MM.1S (cell line): ENCODE results near the gene TEKTIP1.

Experiments used
- DNase-seq: peaks from one replicate; pipeline ENCODE4 v3.0.0-alpha.2; 2015
- H2AFZ ChIP-seq: fragments of 300-600 bp; sonication (generic); 2 replicates; pipeline ENCODE4 v1.6.0; 2016; ENCODE audit warnings: antibody characterized with exemption, low read length
- H3F3A ChIP-seq: fragments of 300-600 bp; sonication (generic); 2 replicates; pipeline ENCODE4 v1.6.1; 2016; ENCODE audit warnings: mild to moderate bottlenecking, antibody characterized with exemption, low read length, moderate library complexity, mixed read lengths; ENCODE audit not compliant: insufficient read depth
- H3K27ac ChIP-seq: fragments of 300-600 bp; sonication (generic); 2 replicates; pipeline ENCODE4 v1.5.1; 2016; ENCODE audit warnings: mild to moderate bottlenecking, low read length
- H3K27me3 ChIP-seq: fragments of 300-600 bp; sonication (generic); replicated peaks from 2 replicates; pipeline ENCODE4 v1.6.0; 2016; ENCODE audit warnings: low read length; ENCODE audit not compliant: insufficient read depth
- H3K36me3 ChIP-seq: fragments of 300-600 bp; sonication (generic); replicated peaks from 2 replicates; pipeline ENCODE4 v1.6.1; 2016; ENCODE audit warnings: mild to moderate bottlenecking, low read length, mixed read lengths; ENCODE audit not compliant: insufficient read depth
- H3K4me1 ChIP-seq: fragments of 300-600 bp; sonication (generic); 2 replicates; pipeline ENCODE4 v1.6.1; 2016; ENCODE audit warnings: low read length, mixed read lengths
- H3K4me2 ChIP-seq: fragments of 300-600 bp; sonication (generic); 2 replicates; pipeline ENCODE4 v1.6.0; 2016; ENCODE audit warnings: low read depth, low read length
- H3K4me3 ChIP-seq: fragments of 300-600 bp; sonication (generic); 2 replicates; pipeline ENCODE4 v1.5.1; 2016; ENCODE audit warnings: low read length, mixed read lengths
- H3K79me2 ChIP-seq: fragments of 300-600 bp; sonication (generic); 2 replicates; pipeline ENCODE4 v1.6.1; 2016; ENCODE audit warnings: mixed run types, low read length, mixed read lengths
- H3K9ac ChIP-seq: fragments of 300-600 bp; sonication (generic); 2 replicates; pipeline ENCODE4 v1.6.1; 2016; ENCODE audit warnings: low read length, mixed read lengths
- H3K9me2 ChIP-seq: fragments of 300-600 bp; sonication (generic); replicated peaks from 2 replicates; pipeline ENCODE4 v1.6.1; 2016; ENCODE audit warnings: mild to moderate bottlenecking, low read length, mixed read lengths; ENCODE audit not compliant: insufficient read depth
- H3K9me3 ChIP-seq: fragments of 300-600 bp; sonication (generic); replicated peaks from 2 replicates; pipeline ENCODE4 v1.6.1; 2016; ENCODE audit warnings: mild to moderate bottlenecking, low read length, mixed read lengths; ENCODE audit not compliant: insufficient read depth
- H4K20me1 ChIP-seq: fragments of 300-600 bp; sonication (generic); 2 replicates; pipeline ENCODE4 v1.6.1; 2016; ENCODE audit warnings: mild to moderate bottlenecking, low read length, moderate library complexity, mixed read lengths; ENCODE audit not compliant: insufficient read depth
- EZH2 ChIP-seq: fragments of 300-600 bp; sonication (generic); optimal IDR thresholded peaks from 2 replicates; pipeline ENCODE3; 2017; ENCODE audit warnings: low read depth, mild to moderate bottlenecking, antibody characterized with exemption, low read length, mixed read lengths
- EZH2phosphoT487 ChIP-seq: fragments of 300-600 bp; sonication (generic); IDR thresholded peaks from 2 replicates; pipeline ENCODE4 v1.6.1; 2018; ENCODE audit warnings: antibody characterized with exemption, low read length
- TF ChIP-seq, protein P1 (sequence below): fragments of 300-600 bp; sonication (generic); IDR thresholded peaks from 2 replicates; pipeline ENCODE4 v1.5.1; 2016; ENCODE audit warnings: antibody characterized with exemption, low read length, mixed read lengths

Gene TEKTIP1

DNA sequence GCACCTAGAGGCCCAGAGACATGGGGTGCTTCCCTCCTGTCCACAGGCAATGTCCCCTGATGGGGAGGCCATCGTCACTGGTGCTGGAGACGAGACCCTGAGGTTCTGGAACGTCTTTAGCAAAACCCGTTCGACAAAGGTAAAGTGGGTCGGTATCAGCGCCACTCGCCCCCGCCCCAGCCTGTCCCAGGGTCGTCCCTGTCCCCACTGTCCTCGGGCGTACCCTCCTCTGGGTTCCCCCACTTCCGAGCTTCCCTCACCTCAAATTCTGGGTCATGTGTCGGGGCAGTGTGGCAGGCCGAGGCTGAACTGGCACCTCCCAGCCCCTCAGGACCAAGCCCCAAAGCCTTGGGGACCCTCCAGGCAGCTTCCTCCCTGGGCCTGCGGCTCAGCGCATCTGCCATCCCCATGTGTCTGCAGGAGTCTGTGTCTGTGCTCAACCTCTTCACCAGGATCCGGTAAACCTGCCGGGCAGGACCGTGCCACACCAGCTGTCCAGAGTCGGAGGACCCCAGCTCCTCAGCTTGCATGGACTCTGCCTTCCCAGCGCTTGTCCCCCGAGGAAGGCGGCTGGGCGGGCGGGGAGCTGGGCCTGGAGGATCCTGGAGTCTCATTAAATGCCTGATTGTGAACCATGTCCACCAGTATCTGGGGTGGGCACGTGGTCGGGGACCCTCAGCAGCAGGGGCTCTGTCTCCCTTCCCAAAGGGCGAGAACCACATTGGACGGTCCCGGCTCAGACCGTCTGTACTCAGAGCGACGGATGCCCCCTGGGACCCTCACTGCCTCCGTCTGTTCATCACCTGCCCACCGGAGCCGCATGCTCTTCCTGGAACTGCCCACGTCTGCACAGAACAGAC is 4.4 kb upstream of the TEKTIP1 start:
- Histone ChIP-seq H3K4me1 (no peaks in the 10 kb centered on the region), H3F3A (no peaks in the 10 kb centered on the region), H4K20me1 (no peaks in the 10 kb centered on the region), H3K79me2 (no peaks in the 10 kb centered on the region), H3K9ac (no peak overlapping the region), H2AFZ (no peak overlapping the region), H3K4me3 (no peak overlapping the region), H3K9me3 (no peaks in the 10 kb centered on the region), H3K36me3 (no peaks in the 10 kb centered on the region), H3K9me2 (no peaks in the 10 kb centered on the region), H3K27me3 (no peaks in the 10 kb centered on the region), H3K27ac (no peak overlapping the region), H3K4me2 (no peak overlapping the region)
- no peak for DNase-seq
- TF ChIP-seq, protein P1, sequence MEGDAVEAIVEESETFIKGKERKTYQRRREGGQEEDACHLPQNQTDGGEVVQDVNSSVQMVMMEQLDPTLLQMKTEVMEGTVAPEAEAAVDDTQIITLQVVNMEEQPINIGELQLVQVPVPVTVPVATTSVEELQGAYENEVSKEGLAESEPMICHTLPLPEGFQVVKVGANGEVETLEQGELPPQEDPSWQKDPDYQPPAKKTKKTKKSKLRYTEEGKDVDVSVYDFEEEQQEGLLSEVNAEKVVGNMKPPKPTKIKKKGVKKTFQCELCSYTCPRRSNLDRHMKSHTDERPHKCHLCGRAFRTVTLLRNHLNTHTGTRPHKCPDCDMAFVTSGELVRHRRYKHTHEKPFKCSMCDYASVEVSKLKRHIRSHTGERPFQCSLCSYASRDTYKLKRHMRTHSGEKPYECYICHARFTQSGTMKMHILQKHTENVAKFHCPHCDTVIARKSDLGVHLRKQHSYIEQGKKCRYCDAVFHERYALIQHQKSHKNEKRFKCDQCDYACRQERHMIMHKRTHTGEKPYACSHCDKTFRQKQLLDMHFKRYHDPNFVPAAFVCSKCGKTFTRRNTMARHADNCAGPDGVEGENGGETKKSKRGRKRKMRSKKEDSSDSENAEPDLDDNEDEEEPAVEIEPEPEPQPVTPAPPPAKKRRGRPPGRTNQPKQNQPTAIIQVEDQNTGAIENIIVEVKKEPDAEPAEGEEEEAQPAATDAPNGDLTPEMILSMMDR: no peak
- TF ChIP-seq EZH2phosphoT487: no peak

DNA sequence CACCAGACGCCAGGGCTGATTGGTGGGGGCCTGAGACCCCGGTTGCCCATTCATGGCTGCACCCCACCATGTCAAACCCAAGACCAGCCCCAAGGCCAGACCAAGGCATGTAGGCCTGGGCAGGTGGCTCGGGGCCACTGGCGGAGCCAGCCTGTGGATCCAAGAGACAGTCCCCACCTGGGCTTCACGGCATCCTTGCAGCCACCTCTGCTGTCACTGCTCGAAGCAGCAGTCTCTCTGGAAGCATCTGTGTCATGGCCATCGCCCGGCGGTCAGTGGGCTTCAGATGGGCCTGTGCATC is 3.8 kb upstream of the TEKTIP1 start:
- TF ChIP-seq EZH2phosphoT487 (no peak), EZH2 (no peak)
- TF ChIP-seq, protein P1: no peak

DNA sequence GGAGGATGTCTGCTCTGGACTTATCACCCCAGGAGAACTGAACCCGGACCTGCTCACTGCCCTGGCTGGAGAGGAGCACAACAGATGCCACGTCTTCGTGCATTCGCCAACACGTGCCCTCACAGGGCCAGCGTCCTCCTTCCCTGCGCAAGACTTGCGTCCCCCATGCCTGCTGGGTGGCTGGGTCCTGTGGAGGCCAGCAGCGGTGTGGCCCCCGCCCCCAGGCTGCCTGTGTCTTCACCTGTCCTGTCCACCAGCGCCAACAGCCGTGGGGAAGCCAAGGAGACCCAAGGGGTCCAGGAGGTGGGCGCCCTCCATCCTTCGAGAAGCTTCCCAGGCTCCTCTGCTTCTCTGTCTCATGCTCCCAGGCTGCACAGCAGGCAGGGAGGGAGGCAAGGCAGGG is 3.4 kb upstream of the TEKTIP1 start:
- H3K4me2 ChIP-seq: no peak overlapping the region
- H3K4me1 ChIP-seq: no peaks in the 10 kb centered on the region
- no peak overlapping the region for H3K27ac ChIP-seq
- H3K9me2 ChIP-seq: no peaks in the 10 kb centered on the region
- no peaks in the 10 kb centered on the region for H3K79me2 ChIP-seq
- no peak for DNase-seq
- no peak overlapping the region for H3K9ac ChIP-seq
- H3K4me3 ChIP-seq: no peak overlapping the region
- TF ChIP-seq, protein P1: no peak
- TF ChIP-seq EZH2phosphoT487: no peak
- TF ChIP-seq EZH2: no peak
- H3K27me3 ChIP-seq: no peaks in the 10 kb centered on the region
- H2AFZ ChIP-seq: no peak overlapping the region
- no peaks in the 10 kb centered on the region for H3F3A ChIP-seq
- H3K9me3 ChIP-seq: no peaks in the 10 kb centered on the region
- no peaks in the 10 kb centered on the region for H3K36me3 ChIP-seq
- no peaks in the 10 kb centered on the region for H4K20me1 ChIP-seq

More for the DNA sequence above, 3.8 kb upstream of the TEKTIP1 start:
- H3K27me3 ChIP-seq: no peaks in the 10 kb centered on the region
- H3K36me3 ChIP-seq: no peaks in the 10 kb centered on the region
- H3K79me2 ChIP-seq: no peaks in the 10 kb centered on the region
- no peaks in the 10 kb centered on the region for H3F3A ChIP-seq
- no peaks in the 10 kb centered on the region for H3K9me2 ChIP-seq
- DNase-seq: no peak
- H2AFZ ChIP-seq: no peak overlapping the region
- no peak overlapping the region for H3K9ac ChIP-seq
- no peaks in the 10 kb centered on the region for H3K4me1 ChIP-seq
- H3K9me3 ChIP-seq: no peaks in the 10 kb centered on the region
- no peaks in the 10 kb centered on the region for H4K20me1 ChIP-seq
- no peak overlapping the region for H3K27ac ChIP-seq
- H3K4me2 ChIP-seq: no peak overlapping the region
- no peak overlapping the region for H3K4me3 ChIP-seq
